Activated CD4-positive, alpha-beta T cell treated with anti-CD3 and anti-CD28 coated beads, Interleukin-2, amount 50 U/mL, for 24 hours (primary cell): ENCODE measurements around the gene NTM.

Source experiments
- DNase-seq, 2 donors: peaks; one replicate each; pipeline ENCODE4 v3.0.0-alpha.2; 2020; ENCODE audit warnings: low read depth in 1 of 2, low spot score in 1 of 2

The NTM gene

DNA sequence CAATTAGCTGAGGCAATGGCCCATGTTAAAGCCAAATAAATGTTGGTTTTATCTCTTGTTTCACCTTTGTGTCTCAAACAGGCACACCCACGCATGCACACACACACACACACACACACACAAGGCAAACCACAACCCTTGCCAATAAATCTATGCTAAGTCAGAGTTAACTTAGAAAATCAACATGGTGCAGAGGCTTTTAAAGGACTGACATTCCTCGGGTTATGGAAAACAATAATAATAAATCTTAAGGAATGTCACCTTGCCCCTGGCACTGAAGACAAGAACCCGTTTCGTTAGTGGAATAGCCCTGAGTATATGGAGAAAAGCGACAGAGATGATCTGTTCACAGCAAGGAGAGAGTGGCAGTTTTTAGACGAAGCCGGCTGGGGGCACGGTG is 326.3 kb downstream of the NTM start:
- DNase-seq, result no peak

DNA sequence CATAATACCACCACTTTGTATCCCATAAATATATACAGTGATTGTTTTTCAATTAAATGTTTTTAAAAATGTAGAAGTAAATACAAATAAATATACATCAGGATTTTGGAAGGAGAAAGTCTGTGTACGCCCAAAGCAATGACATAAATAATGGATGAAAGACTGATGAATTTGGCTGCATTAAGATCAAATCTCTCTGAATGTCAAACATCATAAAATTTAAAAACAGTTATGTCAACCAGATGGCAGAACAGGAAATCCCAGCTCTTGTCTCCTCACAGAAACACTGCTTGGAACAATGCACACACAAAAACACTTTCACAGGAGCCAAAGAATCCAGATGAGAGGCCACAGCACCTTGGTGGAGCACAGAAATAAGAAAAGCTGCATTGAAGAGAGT is 332.9 kb downstream of the NTM start:
- DNase-seq, result no peak

DNA sequence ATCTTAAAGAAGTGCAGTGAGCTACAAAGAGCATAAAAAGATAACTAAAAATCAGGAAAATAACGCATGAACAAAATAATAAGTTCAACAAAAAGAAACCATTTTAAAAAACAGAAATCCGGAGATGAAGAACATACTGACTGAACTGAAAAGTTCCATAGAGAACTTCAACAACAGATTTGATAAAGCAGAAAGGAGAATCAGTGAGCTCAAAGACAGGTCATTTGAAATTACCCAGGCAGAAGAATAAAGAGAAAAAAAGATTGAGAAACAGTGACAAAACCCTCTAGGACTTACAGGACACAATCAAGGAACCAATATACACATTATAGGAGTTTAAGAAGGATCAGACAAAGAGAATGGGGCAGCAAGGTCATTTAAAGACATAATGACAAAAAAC is 334.3 kb downstream of the NTM start:
- no peak for DNase-seq

DNA sequence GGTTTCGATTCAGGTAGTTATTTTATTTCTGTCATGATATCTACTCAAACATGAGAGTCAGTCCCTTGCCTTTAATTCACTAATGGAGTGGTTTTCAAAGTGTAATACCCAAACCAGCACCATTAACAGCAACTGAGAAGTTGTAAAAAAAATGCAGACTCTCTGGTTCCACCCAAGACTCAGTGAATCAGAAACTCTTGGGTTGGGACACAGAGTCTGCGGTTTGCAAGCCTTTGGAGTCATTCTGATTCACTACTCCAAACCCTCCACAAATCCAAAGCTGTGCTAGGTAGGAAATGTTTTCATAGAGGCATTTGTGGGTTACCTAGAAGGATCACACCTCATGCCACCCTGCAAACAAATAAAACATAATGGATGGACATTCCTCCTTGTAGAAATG is 340.1 kb downstream of the NTM start:
- DNase-seq, result no peak

DNA sequence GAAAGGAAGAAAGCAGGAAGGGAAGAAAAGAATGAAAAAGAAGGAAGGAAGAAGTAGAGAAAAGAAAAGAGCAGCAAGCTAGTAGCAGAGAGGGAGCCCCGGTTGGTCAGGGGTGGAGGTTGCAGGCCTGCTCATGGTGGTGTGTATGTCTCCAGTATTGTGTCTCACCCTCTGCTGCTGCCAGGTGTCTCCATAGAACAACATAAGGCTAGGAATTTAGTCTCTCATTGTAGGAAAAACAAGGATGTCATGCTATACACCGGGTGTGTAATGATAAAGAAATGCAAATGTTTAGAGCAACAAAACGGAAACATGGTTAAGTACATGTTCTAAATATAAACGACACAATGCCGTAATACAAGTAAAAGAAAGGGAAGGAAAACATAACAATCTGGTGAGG is 342.5 kb downstream of the NTM start:
- DNase-seq, result no peak

DNA sequence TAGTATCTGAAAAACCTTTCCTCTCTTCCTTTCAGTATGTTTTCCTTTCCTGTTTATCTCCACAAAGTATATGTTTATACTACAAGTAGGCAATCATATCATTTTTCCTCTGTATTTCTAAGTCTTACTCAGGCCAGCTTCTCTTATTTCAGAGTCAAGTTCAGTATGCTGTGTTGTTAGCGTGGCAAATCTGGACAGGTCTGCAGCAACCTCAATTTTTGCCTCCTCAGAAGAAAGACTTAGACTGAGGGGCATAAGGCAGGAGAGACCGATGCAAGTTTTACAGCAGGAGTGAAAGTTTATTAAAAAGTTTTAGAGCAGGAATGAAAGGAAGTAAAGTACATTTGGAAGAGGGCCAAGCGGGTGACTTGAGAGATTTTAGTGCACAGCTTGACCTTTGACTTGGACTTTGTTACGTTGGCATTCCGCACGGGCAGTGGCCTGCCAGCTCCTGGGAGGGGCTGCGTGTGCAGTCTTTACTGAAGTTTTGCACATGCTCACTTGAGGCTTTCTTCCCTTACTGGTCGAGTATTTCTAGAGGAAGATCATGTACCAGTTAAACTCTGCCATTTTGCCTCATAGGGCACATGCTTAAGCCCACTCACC is 343.2 kb downstream of the NTM start:
- DNase-seq, result no peak

DNA sequence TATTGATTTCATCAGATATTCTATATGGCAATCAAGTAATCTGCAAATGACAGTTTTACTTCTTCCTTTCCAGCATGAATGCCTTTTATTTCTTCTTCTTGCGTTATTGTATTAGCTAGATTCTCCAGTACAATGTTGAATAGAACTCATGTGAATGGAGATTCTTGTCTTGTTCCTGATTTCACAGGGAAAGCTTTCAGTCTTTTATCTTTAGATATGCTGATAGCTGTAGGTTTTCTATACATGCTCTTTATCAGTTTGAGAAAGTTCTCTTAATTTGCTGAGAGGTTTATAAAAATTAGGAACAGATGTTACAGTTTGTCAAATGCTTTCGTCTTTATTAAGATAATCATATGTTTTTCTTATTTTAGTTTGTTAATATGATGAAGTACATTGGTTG is 347.2 kb downstream of the NTM start:
- no peak for DNase-seq

DNA sequence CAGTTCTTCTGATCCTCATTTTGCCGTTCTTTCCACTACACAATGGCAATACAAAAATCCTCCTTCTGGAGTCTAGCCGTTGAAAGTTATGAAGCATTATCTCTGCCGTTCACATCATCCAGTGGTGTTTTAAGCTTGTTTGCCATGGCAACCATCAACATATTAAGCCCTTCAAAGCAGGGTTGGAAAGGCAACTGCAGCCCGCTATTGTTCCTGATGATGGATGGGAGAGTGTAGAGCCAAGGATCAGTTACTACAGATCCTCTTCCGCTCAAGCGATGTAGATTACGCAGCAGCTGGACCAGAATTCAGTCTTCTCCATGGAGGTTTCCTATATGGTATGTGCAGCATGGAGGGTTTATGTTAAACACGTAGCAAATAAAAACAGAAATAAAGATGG is 352.7 kb downstream of the NTM start:
- no peak for DNase-seq

DNA sequence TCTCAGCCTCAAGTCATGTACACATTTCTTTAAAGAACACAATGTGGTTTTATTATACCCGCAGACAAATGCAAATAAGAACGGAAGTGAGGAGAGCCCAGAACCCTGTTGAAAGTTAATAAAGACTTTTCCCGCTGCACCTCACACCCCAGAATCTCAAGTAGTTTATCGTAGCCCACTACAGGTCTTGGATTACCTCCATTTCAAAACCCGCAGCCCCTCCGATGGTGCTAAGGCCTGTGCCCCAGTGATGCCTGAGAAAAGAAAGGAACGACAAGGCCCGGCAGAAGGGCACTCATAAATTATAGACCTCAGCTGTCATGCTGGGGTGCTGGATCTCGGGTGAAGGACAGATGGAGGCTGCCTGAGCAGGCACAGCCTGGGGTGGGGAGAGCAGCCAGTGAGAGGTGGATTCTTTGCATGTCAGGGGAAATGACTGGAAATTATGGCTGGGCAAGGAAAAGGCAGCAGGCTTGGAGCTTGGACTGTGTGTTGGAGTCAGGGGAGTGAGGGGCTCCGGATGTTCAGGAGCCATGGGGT is 354.1 kb downstream of the NTM start:
- no peak for DNase-seq

DNA sequence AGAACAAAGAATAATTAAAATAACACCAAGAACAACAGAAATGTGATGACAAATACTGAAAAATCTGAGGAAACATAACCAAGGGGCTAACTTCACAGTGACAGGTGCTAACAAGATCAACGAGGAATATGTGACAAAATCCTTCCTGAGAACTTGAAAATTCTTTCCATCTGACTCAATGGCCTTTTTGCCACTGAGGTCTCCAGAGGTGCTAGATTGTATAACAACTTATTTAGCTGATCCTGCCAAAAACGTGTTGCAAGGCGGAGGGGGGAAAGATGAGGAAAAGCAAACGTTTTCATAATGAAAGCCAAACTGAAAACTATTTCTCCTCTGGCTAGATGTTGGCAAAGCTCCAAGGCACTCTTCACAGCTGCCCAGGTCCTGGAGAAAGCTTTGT is 364.5 kb downstream of the NTM start:
- no peak for DNase-seq

DNA sequence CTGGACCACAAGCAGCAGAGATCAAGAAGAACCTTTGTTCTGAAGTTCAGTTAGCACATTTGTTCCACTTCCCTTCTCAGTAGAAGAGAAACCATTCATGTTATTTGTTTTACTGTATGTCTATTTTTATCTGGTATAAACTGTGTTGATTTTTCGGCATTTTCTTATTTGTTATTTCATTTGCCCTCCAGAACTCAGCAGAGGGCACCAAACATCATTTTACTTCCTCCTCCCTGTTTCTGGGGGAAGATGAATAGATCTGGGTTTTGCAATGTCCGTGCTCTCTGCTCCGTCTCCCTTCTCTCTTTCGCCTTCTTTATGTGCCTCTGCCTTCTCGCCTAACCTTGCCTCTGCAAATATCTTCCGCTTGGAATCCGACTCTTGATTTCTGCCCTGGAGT is 366.9 kb downstream of the NTM start:
- DNase-seq, result no peak

DNA sequence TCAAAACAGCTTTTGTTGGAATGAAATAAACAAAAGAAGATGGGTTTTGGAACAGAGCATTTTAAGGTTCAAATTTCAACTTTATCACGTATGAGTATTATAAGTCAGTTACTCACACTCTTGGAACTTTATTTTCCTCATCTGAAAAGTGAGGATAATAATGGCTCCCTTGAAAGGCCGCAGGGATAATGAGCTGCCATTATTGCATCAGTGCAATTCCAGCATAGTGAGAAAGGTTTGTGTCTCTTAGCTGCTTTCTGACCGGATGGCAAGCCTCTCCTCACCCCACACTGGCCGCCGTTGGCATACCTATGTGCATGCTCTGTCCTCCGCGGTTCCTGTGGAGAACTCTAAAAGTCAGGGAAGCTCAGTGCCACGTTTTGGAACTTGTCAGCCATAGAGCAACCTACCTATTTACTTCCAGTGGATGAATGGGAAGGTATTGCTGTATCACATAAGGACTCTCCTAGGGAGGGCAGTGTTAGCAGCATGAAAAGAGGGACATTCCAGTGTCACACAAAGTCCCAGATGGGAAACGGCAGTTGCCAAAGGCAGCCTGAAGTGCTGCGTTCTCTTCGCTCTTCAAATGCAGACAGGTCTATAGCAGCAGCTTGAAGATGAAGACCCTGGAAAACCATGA is 368.9 kb downstream of the NTM start:
- DNase-seq, result no peak

DNA sequence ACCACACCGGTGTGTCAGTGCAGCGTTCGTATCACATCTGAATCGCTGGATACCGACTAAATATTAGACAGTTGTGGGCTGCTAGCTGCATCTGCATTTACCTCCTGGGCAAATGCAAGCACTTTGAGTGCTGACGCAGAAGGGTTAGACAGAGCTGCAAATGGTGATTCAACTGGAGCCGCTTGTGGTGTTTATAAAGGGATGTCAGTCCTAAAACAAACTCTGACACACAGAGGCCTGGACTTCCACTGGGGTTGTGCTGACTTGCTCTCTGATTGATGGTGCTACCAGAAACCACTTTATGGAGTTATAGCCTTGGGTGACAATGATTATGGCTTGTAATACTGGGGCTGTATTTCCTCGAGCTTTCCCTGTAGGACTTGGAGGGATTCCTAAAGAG is 374.4 kb downstream of the NTM start:
- DNase-seq, result no peak

DNA sequence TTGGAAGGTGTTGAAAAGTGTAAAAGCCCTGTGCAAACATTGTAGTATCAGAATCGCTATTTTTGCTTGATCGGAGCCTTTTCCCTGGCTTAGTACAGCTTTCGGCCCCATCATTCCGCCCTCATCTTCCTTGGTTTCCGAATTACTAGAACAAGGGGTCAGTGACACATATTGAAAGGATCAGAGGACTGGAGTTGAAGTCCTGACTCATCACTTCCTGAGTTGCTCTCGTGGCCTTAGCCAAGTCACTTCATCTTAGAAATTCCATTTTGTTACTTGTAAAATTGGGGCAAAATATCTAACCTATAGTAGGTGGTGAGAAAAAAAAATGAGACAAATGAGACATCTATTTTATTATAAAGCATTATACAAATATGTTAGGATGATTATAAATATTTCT is 375.0 kb downstream of the NTM start:
- no peak for DNase-seq

DNA sequence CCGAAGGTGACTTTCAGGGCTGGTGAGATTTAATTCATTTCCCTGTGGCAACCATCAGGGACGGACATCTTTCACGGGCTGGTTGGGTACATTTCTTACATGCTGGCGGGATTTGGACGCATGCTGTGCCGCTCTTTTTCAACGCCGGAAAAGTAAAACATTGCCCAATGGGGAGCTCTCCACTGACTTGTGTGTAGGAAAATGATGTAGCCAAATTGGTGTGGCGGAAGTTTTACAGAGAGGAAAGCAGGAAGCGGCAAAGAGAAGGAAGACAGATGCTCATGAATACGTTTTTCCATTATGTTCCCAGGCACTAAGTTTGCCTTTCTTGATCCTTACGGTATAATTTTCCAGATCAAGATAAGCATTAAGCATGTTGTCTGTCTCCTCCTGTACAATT is 375.8 kb downstream of the NTM start:
- no peak for DNase-seq

DNA sequence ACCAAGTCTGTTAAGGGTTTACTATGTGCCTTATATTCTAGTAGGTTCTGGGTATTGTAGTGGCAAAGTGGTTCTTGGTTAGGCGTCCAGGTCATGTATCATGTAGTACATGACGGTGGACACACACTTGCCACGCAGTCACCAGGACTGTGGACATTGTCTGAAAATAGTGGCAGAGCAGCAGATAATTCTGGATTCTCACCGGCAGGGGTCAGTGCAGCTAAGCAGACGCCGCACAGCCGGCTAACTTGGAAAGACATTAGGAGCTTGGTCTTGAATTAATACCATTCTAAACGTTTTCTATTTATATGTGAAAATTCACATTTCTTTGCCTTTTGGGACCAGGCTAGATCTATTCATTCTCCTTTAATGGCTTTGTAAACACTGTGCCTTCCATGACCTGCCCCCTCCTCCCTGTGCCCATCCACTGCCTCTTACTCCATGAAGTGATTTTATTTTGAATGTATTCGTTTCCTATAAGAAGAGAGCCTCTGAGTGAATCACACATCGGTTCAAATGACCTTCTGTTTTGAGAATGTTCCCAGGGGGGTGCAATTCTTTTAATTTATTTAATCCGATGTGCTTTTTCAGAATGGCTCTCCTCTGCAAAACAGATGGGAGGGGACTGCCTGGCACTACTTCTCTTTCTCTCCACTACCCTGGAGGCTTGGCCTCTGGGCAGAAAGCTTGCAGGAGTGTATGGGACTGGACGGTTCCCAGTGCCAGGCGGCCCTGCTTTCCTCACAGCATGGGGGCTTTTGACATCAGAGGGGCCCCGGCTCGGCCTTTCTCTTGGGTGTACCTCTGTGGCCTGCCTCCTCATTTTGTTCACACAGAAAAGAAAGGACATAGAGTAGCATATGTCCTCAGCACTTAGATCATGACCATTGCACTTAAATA is 378.0 kb downstream of the NTM start:
- DNase-seq, result no peak

DNA sequence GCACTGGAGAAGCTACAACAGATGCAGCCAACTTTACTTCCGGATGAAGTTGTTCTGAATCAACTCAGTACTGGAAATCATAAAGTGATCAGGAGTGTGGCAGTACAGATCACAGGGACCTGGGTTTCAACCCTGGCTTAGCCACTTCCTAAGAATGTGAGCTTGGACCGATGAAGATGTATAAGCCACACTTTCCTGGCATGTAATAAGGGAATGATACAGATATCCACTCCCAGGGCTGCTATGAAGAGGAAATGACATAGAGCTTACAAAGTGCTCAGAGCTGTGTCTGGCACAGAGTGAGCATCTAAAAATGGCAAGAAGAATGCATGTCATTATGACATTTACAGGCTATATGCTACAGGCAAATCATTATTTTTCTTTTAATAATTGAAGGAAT is 378.7 kb downstream of the NTM start:
- DNase-seq, result no peak

DNA sequence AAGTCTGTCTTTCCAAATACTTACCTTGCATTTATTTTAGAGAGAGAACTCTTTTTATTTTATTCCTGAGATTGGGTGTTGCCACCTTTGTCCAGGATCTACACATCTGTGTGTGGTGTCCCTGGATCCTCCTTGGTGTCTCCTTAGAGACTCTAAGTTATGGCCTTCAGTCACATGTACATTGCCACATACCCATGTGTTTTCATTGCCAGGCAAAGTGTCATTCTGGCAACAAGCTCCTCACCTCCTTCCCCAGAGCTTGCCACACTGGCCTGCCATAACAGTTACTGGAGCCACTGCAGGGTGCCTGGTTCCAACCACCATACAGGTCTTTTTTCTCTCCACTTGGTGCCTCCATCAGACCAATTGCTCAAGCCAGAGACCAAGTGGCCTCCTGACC is 379.7 kb downstream of the NTM start:
- no peak for DNase-seq

DNA sequence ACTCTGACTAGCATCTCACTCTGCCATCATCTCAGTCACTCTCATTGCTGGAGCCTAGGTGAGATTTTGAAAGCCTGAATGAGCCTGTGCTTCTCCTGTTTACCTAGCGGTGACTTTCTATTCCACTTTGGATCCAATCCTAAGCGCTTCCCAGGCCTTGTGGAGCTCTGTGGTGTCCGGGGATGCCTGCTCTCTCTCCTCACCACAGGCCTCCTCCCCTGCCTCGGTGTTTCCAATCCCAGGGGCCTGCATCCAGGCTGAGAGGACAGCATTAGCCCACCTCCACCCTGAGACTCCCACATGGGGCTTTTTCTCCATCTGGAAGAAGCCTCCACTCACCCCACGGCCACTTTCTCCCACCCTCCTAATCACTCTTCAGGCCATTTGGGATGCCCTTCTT is 380.3 kb downstream of the NTM start:
- no peak for DNase-seq

DNA sequence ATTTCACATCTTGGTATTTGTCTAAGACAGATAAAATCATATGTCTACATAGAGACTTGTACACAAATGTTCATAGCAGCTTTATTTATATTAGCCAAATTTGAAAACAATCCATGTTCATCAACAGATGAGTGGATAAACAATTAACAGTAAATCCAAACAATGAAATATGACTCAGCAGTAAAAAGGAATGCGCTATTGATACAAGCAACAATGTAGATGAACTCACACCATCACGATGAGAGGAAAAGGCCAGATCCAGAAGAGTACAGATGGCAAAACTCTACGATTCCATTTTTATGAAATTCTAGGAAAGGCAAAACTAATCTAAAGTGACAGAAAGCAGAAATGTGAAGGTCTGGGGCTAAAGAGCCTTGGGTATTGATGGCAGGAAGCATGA is 384.3 kb downstream of the NTM start:
- DNase-seq, result no peak

DNA sequence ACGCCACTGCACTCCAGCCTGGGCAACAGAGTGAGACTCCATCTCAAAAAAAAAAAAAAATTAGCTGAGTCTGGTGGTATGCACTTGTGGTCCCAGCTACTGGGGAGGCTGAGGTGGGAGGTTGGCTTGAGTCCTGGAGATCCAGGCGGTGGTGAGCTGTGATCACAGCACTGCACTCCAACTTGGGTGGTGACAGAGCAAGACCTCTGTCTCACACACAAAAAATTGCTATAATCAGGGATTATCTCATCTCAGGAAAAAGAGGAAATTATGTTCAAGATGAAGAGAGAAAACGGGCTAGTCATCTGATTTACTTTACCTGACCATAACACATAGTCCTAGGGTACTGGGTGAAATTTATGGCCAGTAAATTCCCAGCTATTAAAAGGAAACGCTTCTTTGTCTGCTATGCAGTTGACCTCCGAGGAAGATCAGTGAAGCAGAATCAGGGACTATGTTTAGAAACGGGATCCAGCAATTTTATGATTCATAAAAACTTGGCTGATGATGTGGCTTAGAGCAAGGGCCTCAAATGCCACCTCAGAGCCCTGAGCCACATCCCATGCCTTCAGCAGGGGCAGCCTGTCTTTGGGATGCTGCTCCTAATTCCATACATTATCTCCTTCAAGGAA is 386.2 kb downstream of the NTM start:
- no peak for DNase-seq

DNA sequence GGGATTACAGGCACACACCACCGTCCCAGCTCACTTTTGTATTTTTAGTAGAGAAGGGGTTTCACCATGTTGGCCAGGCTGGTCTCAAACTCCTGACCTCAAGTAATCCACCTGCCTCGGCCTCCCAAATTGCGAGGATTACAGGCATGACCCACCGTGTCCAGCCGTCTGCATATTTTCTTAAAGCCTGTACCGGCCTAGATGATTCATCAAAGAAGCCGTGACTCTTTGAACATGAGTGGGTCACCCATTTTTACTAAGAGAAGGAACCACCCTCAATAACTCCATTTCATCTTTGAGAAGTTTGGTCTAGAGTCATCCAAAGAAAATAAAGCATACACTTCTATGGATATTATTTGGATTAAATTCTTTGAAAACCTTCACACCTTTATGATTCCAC is 388.3 kb downstream of the NTM start:
- DNase-seq, result no peak
